K562 (cell line): ENCODE results near the gene CCDC138. TPM values are rescaled to one million over a fixed set of nuclear protein-coding genes. Genes with fewer than 3 reads are reported as not detected.

ENCODE experiments used
- ATAC-seq: fragments of 200-7000 bp; cut with Tn5 transposase; 3 replicates; pipeline ENCODE4 v1.9.1; 2020; ENCODE audit warnings: moderate library complexity
- BruUV-seq: library from RNA; stranded (reverse); fragments of 400-500 nt; replicated peaks from 2 replicates; lab custom pipeline; 2021; lab: Mats Ljungman, UMichigan
- CTCF ChIA-PET: fragments of 300-600 bp; formaldehyde crosslinking; extraction: SDS; loops from one replicate; lab custom pipeline; 2021; ENCODE audit warnings: low intra/inter-chr PET ratio; lab: Yijun Ruan, JAX
- POLR2A ChIA-PET: fragments of 300-600, 350-650 bp; sonication (Branson Sonifier 250); formaldehyde crosslinking; extraction: SDS; loops from one replicate; lab custom pipeline; 2021; ENCODE audit warnings: antibody characterized with exemption, inconsistent platforms; lab: Yijun Ruan, JAX
- DNase-seq, 4 experiments: peaks; one replicate each; pipeline versions ENCODE4 v3.0.0 to v3.0.0-alpha.2; 2011 to 2018; ENCODE audit warnings: low spot score in 3 of 4, mixed read lengths in 3 of 4; ENCODE audit errors: extremely low read depth in 1 of 4
- FAIRE-seq: peaks from 2 replicates; lab custom pipeline; 2011; peaks lifted over from hg19 to GRCh38; lab: Jason Lieb, UNC
- H2AFZ ChIP-seq: 2 replicates; pipeline ENCODE4 v1.6.0; 2011; ENCODE audit warnings: low read depth, low read length, control low read depth, inconsistent platforms
- H3K27ac ChIP-seq: fragments of 200-600 bp; 3 replicates; pipeline ENCODE4 v1.8.0; 2011; ENCODE audit warnings: low read depth, mild to moderate bottlenecking, control low read depth, inconsistent platforms, low read length, moderate library complexity, mixed read lengths; ENCODE audit errors: extremely low read depth
- H3K27me3 ChIP-seq, 2 experiments: fragments of 300-600 bp in 1 of 2; 2 replicates in 1 of 2; 3 replicates in 1 of 2; pipeline versions ENCODE4 v1.6.0 to v1.8.0; 2011; ENCODE audit warnings: inconsistent platforms in 2 of 2, low read length in 2 of 2, mild to moderate bottlenecking in 1 of 2, mixed read lengths in 1 of 2, moderate library complexity in 1 of 2; ENCODE audit not compliant: control insufficient read depth in 2 of 2, insufficient read depth in 2 of 2
- H3K36me3 ChIP-seq: fragments of 300-600 bp; 3 replicates; pipeline ENCODE4 v1.8.0; 2011; ENCODE audit warnings: mild to moderate bottlenecking, low read length, inconsistent platforms; ENCODE audit not compliant: control insufficient read depth, insufficient read depth
- H3K4me1 ChIP-seq, 2 experiments: fragments of 200-600 bp in 1 of 2; replicated peaks in 1 of 2; 2 replicates in 1 of 2; 3 replicates in 1 of 2; pipeline versions ENCODE4 v1.5.1 to v1.8.0; 2011; ENCODE audit warnings: inconsistent platforms in 2 of 2, low read length in 2 of 2, mild to moderate bottlenecking in 1 of 2, mixed read lengths in 1 of 2, moderate library complexity in 1 of 2; ENCODE audit not compliant: control insufficient read depth in 2 of 2, insufficient read depth in 2 of 2
- H3K4me2 ChIP-seq: 2 replicates; pipeline ENCODE4 v1.6.1; 2011; ENCODE audit warnings: low read length, control low read depth, inconsistent platforms, mixed read lengths; ENCODE audit not compliant: insufficient read depth
- H3K4me3 ChIP-seq: fragments of 200-600 bp; sonication (generic), shearing (Covaris generic); 2 replicates; pipeline ENCODE4 v1.5.1; 2016; ENCODE audit warnings: control low read depth, inconsistent platforms
- H3K79me2 ChIP-seq: fragments of 200-600 bp; 3 replicates; pipeline ENCODE4 v1.8.0; 2011; ENCODE audit warnings: low read length, inconsistent platforms; ENCODE audit not compliant: control insufficient read depth, insufficient read depth
- H3K9ac ChIP-seq, 2 experiments: 2 replicates each; pipeline versions ENCODE4 v1.6.0 to v1.6.1; 2011; ENCODE audit warnings: low read depth in 2 of 2, low read length in 2 of 2, control low read depth in 1 of 2, inconsistent platforms in 1 of 2, mild to moderate bottlenecking in 1 of 2, mixed read lengths in 1 of 2; ENCODE audit not compliant: insufficient read depth in 1 of 2
- H3K9me1 ChIP-seq: one replicate; pipeline ENCODE4 v1.6.0; 2011; ENCODE audit warnings: inconsistent platforms, mild to moderate bottlenecking, low read length, moderate library complexity; ENCODE audit not compliant: control insufficient read depth, insufficient read depth
- H3K9me3 ChIP-seq: replicated peaks from 2 replicates; pipeline ENCODE4 v1.5.1; 2011; ENCODE audit warnings: low read depth, low read length, inconsistent platforms; ENCODE audit not compliant: control insufficient read depth, insufficient read depth
- H4K20me1 ChIP-seq: replicated peaks from 2 replicates; pipeline ENCODE4 v1.6.1; 2011; ENCODE audit warnings: low read length, inconsistent platforms, mixed read lengths; ENCODE audit not compliant: control insufficient read depth, insufficient read depth
- DACH1 ChIP-seq: fragments of 450-650 bp; IDR thresholded peaks from 2 replicates; pipeline ENCODE4 v1.6.1; 2018; ENCODE audit not compliant: partially characterized antibody
- DNMT1 ChIP-seq: fragments of 450-650 bp; IDR thresholded peaks from 2 replicates; pipeline ENCODE4 v1.6.1; 2016; ENCODE audit warnings: antibody characterized with exemption, mild to moderate bottlenecking
- FUS ChIP-seq: fragments of 200-400 bp; formaldehyde crosslinking; optimal IDR thresholded peaks from 2 replicates; pipeline ENCODE3; 2017; ENCODE audit warnings: low read depth, low read length
- HMGN3 ChIP-seq: IDR thresholded peaks from 2 replicates; pipeline ENCODE4 v1.6.1; 2011; ENCODE audit warnings: borderline replicate concordance, low read depth, mild to moderate bottlenecking, mixed read lengths, low read length; ENCODE audit not compliant: insufficient read length; ENCODE audit errors: extremely low read depth
- MAFF ChIP-seq: IDR thresholded peaks from 2 replicates; pipeline ENCODE4 v1.6.1; 2012; ENCODE audit warnings: low read length, improper control_type of control experiment
- TOE1 ChIP-seq, 2 experiments: fragments of 450-650 bp in 1 of 2; sonication (generic) in 1 of 2; formaldehyde crosslinking in 1 of 2; IDR thresholded peaks; 2 replicates each; pipeline versions ENCODE4 v1.7.1 to v1.8.0; 2016 to 2022; ENCODE audit warnings: borderline replicate concordance in 2 of 2, mild to moderate bottlenecking in 2 of 2, antibody characterized with exemption in 1 of 2, inconsistent platforms in 1 of 2, low read depth in 1 of 2, missing genetic modification reagents in 1 of 2, moderate library complexity in 1 of 2
- XRCC4 ChIP-seq: IDR thresholded peaks from one replicate; pipeline ENCODE4 v1.6.1; 2011; ENCODE audit not compliant: insufficient read depth, insufficient read length; ENCODE audit errors: extremely low read depth
- ZNF143 ChIP-seq: sonication (generic); formaldehyde crosslinking; IDR thresholded peaks from 2 replicates; pipeline ENCODE4 v1.9.0; 2022; ENCODE audit warnings: mild to moderate bottlenecking, missing genetic modification reagents
- ZNF165 ChIP-seq: fragments of 250-450 bp; sonication (Bioruptor Pico); IDR thresholded peaks from 2 replicates; pipeline ENCODE4 v1.4.0; 2020; ENCODE audit warnings: borderline replicate concordance
- ZNF445 ChIP-seq: fragments of 250-450 bp; sonication (Bioruptor Pico); IDR thresholded peaks from 2 replicates; pipeline ENCODE4 v1.4.0; 2020; ENCODE audit warnings: low read depth, mild to moderate bottlenecking, moderate library complexity
- ZNF589 ChIP-seq: fragments of 200-800 bp; sonication (Bioruptor generic); IDR thresholded peaks from 2 replicates; pipeline ENCODE4 v1.6.1; 2016; ENCODE audit warnings: low read depth, missing genetic modification characterization, missing compliant biosample characterization
- WGBS: fragments of 100-300 bp; shearing (Covaris generic); methylation state at CpG from one replicate; pipeline ENCODE4 v1.1.6; 2016; ENCODE audit warnings: low coverage, mixed read lengths; ENCODE audit not compliant: insufficient coverage; ENCODE audit errors: missing lambda C conversion rate; 5-methylcytosine and 5-hydroxymethylcytosine counted together
- in situ Hi-C: fragments of 300-500 bp; cut with MboI; formaldehyde crosslinking; loops from 4 replicates; pipeline ENCODE4 v1.15.0; 2018; ENCODE audit warnings: inconsistent platforms, mixed read lengths
- intact Hi-C: fragments of 100-400 bp; cut with micrococcal nuclease; formaldehyde crosslinking; loops from 2 replicates; pipeline ENCODE4 v1.14.2; 2022
- polyA plus RNA-seq, 8 experiments: library from polyadenylated mRNA; depleted of rRNA in 4 of 8; stranded (reverse) in 5 of 8; unstranded in 3 of 8; fragments of >200 nt; fragmentation: Nextera tagmentation in 2 of 8; fragmentation: Illumina TruSeq in 1 of 8; extraction: Ambion mirVana in 2 of 8; extraction: Trizol in 1 of 8; gene quantifications; 2 replicates each; pipeline versions ENCODE4 v1.2.1 to v1.2.3, GENCODE V29; 2011 to 2014; ENCODE audit warnings: inconsistent platforms in 1 of 8, missing spikeins in 1 of 8
- total RNA-seq, 7 experiments: library from RNA; depleted of rRNA in 6 of 7; stranded (reverse); fragments of >200 nt in 6 of 7; fragmentation: Illumina TruSeq in 2 of 7; extraction: Trizol in 2 of 7; gene quantifications; 2 replicates each; pipeline versions ENCODE4 v1.2.1 to v1.2.3, GENCODE V29; 2011 to 2021; ENCODE audit warnings: low replicate concordance in 1 of 7
- TF ChIP-seq, protein P1 (sequence below): fragments of 250-450 bp; sonication (Bioruptor Pico); IDR thresholded peaks from 2 replicates; pipeline ENCODE4 v1.8.0; 2021; ENCODE audit warnings: borderline replicate concordance, mild to moderate bottlenecking, moderate library complexity; ENCODE audit not compliant: poor library complexity, severe bottlenecking

The CCDC138 gene
- total and polyA plus RNA-seq, 9 of the 15 experiments (the other 6 are each of a cell fraction or from before 2014, with no cell fraction given) = 17.5 to 44.6 (median 26.7) TPM

DNA sequence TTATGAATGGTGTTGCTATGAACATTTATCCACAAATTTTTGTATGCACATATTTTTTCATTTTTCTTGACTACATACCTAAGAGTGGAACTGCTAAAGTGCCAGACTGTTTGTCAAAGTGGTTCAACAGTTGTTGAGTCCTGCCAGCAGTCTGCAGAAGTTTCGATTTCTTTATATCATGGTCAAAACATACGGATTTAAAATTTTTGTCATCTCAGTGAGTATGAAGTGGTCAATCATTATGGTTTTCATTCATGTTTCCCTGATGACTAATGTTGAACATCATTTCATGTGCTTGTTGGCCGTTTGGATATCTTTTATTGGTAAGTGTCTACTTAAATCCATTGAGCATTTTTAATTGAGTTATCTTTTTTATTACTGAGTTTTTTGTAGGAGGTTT lies 39.2 kb downstream of the CCDC138 start:
- H3K9ac ChIP-seq = no peak overlapping the region
- no peaks in the 10 kb centered on the region for H3K9me1 ChIP-seq
- H3K27me3 ChIP-seq = no peaks in the 10 kb centered on the region
- no peak overlapping the region for H3K4me2 ChIP-seq
- H3K4me1 ChIP-seq = 0 out of 5 replicates have a peak, but pooled peaks cover 0 to 5% of the 10 kb centered on the region in 2 experiments
- no TSS peak for BruUV-seq
- intact Hi-C loops (no loop called here), in situ Hi-C loops (no loop called here)
- H3K27ac ChIP-seq = no peak overlapping the region
- ChIA-PET CTCF (no interaction called here), POLR2A (no interaction called here)
- H4K20me1 ChIP-seq = no peaks in the 10 kb centered on the region
- H3K79me2 ChIP-seq = no peaks in the 10 kb centered on the region
- H3K36me3 ChIP-seq = peaks cover 12% of the 10 kb centered on the region; the same call in 1 of the 3 replicates
- no peak overlapping the region for H3K4me3 ChIP-seq
- 86% methylated on average over 3 of the region's 3 CpGs for WGBS
- no peak for DNase-seq
- no peak for ATAC-seq
- no peaks in the 10 kb centered on the region for H3K9me3 ChIP-seq
- H2AFZ ChIP-seq = no peak overlapping the region
- FAIRE-seq = peak; percentile 6
- TF ChIP-seq MAFF (no peak), ZNF445 (no peak)

DNA sequence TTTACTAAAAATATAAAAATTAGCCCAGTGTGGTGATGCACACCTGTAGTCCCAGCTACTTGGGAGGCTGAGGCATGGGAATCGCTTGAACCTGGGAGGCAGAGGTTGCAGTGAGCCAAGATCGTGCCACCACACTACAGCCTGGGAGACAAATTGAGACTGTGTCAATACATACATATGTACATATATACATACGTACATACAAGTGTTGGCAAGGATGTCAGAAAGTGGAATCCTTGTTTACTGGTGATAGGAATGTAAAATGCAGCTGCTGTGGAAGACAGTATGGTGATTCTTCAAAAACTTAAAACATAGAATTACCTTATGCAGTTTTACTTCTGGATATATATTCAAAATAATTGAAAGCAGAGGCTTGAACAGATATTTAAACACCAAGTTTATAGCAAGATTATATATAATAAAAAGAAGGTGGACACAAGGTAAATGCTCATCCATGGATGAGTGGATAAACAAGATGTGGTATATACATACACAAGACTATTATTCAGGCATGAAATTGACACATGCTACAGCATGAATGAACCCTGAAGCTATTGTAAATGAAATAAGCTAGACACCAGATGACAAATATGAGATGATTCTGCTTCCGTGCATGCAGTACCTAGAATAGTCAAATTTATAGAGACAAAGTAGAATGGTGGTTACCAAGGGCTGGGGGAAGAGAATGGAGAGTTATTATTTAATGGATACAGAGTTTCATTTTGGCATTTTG lies 43.2 kb downstream of the CCDC138 start:
- DNase-seq = no peak
- ATAC-seq = no peak
- intact Hi-C loops = no loop called here
- no peak for FAIRE-seq
- Histone ChIP-seq H3K4me2 (no peak overlapping the region), H3K4me1 (peaks cover 0 to under 1% of the 10 kb centered on the region in 2 experiments; a peak in 1 of 5 replicates), H2AFZ (no peak overlapping the region), H3K27ac (no peak overlapping the region), H3K9ac (no peak overlapping the region), H3K79me2 (no peaks in the 10 kb centered on the region), H3K9me3 (no peaks in the 10 kb centered on the region; the same call in 1 of the 2 replicates), H3K36me3 (peaks cover 14% of the 10 kb centered on the region; the same call in 2 of the 3 replicates), H3K4me3 (no peak overlapping the region), H4K20me1 (no peaks in the 10 kb centered on the region), H3K27me3 (no peaks in the 10 kb centered on the region), H3K9me1 (no peaks in the 10 kb centered on the region)
- ChIA-PET CTCF (no interaction called here), POLR2A (no interaction called here)
- WGBS = 89% methylated on average over 4 of the region's 4 CpGs
- TF ChIP-seq DACH1 (no peak), ZNF589 (CRISPR knock-in tag) (no peak), FUS (no peak), DNMT1 (no peak), ZNF143 (CRISPR knock-in tag) (no peak), TOE1 (IDR thresholded peaks at IDR 0.05; ENCODE audit: borderline replicate concordance) (no peak), TOE1 (CRISPR knock-in tag; IDR thresholded peaks at IDR 0.05; ENCODE audit: borderline replicate concordance, low read depth) (no peak), ZNF165 (CRISPR knock-in tag) (no peak), ZNF445 (no peak), HMGN3 (no peak), XRCC4 (no peak)
- TF ChIP-seq, protein P1, sequence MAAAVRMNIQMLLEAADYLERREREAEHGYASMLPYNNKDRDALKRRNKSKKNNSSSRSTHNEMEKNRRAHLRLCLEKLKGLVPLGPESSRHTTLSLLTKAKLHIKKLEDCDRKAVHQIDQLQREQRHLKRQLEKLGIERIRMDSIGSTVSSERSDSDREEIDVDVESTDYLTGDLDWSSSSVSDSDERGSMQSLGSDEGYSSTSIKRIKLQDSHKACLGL (CRISPR knock-in tag) = no peak
- in situ Hi-C loops = no loop called here
- BruUV-seq = no TSS peak
